OCI-LY1 (cell line): ENCODE data around the gene UNC93B1.
A peak's percentile ranks its signal among the peaks of the same experiment; 100 is the strongest.

Source experiments
- H2AFZ ChIP-seq: fragments of 200-600 bp; sonication (generic), shearing (Covaris generic); 2 replicates; pipeline ENCODE4 v1.6.0; 2014; ENCODE audit warnings: antibody characterized with exemption, mild to moderate bottlenecking, low read length
- H3F3A ChIP-seq: fragments of 200-600 bp; sonication (generic), shearing (Covaris generic); 2 replicates; pipeline ENCODE4 v1.6.0; 2014; ENCODE audit warnings: mild to moderate bottlenecking, antibody characterized with exemption, low read length, moderate library complexity; ENCODE audit not compliant: insufficient read depth
- H3K27ac ChIP-seq: fragments of 200-600 bp; sonication (generic); 2 replicates; pipeline ENCODE4 v1.5.1; 2014; ENCODE audit warnings: low read length, mixed run types, mild to moderate bottlenecking, low read depth; ENCODE audit not compliant: poor library complexity, severe bottlenecking
- H3K27me3 ChIP-seq: fragments of 200-600 bp; sonication (generic); 2 replicates; pipeline ENCODE4 v1.6.0; 2014; ENCODE audit warnings: antibody characterized with exemption, mild to moderate bottlenecking, low read length, moderate library complexity; ENCODE audit not compliant: insufficient read depth
- H3K36me3 ChIP-seq: fragments of 200-600 bp; sonication (generic); 2 replicates; pipeline ENCODE4 v1.6.1; 2014; ENCODE audit warnings: mild to moderate bottlenecking, antibody characterized with exemption, low read length, moderate library complexity, mixed read lengths; ENCODE audit not compliant: insufficient read depth
- H3K4me1 ChIP-seq: fragments of 200-600 bp; sonication (generic); 2 replicates; pipeline ENCODE4 v1.5.1; 2014; ENCODE audit warnings: mild to moderate bottlenecking, low read length, moderate library complexity; ENCODE audit not compliant: insufficient read depth, severe bottlenecking
- H3K4me2 ChIP-seq: fragments of 200-600 bp; sonication (generic), shearing (Covaris generic); 2 replicates; pipeline ENCODE4 v1.6.1; 2014; ENCODE audit warnings: low read length
- H3K4me3 ChIP-seq: fragments of 200-600 bp; sonication (generic); 2 replicates; pipeline ENCODE4 v1.5.1; 2014; ENCODE audit warnings: low read length, low read depth, mild to moderate bottlenecking, mixed read lengths; ENCODE audit not compliant: poor library complexity, severe bottlenecking
- H3K79me2 ChIP-seq: fragments of 200-600 bp; shearing (Covaris generic); 2 replicates; pipeline ENCODE4 v1.6.1; 2016; ENCODE audit warnings: mixed run types, low read length, mixed read lengths; ENCODE audit not compliant: insufficient read depth
- H3K9ac ChIP-seq: fragments of 200-600 bp; sonication (generic), shearing (Covaris generic); 2 replicates; pipeline ENCODE4 v1.6.1; 2014; ENCODE audit warnings: mild to moderate bottlenecking, low read length, mixed read lengths
- H3K9me2 ChIP-seq: fragments of 200-600 bp; sonication (generic), shearing (Covaris generic); 2 replicates; pipeline ENCODE4 v1.6.1; 2014; ENCODE audit warnings: low read depth, mild to moderate bottlenecking, low read length, mixed read lengths
- H3K9me3 ChIP-seq: fragments of 200-600 bp; shearing (Covaris generic); 2 replicates; pipeline ENCODE4 v1.6.1; 2014; ENCODE audit warnings: low read length, mixed read lengths
- H4K20me1 ChIP-seq: fragments of 200-600 bp; sonication (generic), shearing (Covaris generic); 2 replicates; pipeline ENCODE4 v1.6.0; 2016; ENCODE audit warnings: mild to moderate bottlenecking, low read length; ENCODE audit not compliant: insufficient read depth
- EZH2 ChIP-seq: fragments of 200-600 bp; sonication (generic), shearing (Covaris generic); IDR thresholded peaks from 2 replicates; pipeline ENCODE4 v1.8.0; 2017; ENCODE audit warnings: borderline replicate concordance, mixed run types, mild to moderate bottlenecking, antibody characterized with exemption, low read length, moderate library complexity, mixed read lengths
- TF ChIP-seq, protein P1 (sequence below): fragments of 200-600 bp; sonication (generic), shearing (Covaris generic); IDR thresholded peaks from 2 replicates; pipeline ENCODE4 v1.5.1; 2017; ENCODE audit warnings: mild to moderate bottlenecking, antibody characterized with exemption, low read length, moderate library complexity, mixed read lengths

UNC93B1 gene

GRCh38 chr11:68002938-68003845 lies 705 bp downstream of the UNC93B1 start:
- Histone ChIP-seq H4K20me1 (no peaks in the 10 kb centered on the region), H3K27me3 (no peaks in the 10 kb centered on the region), H3K4me1 (peaks cover 32% of the 10 kb centered on the region), H3F3A (peaks cover 5% of the 10 kb centered on the region), H3K4me3 (peak overlapping the region; percentile 80), H3K79me2 (no peaks in the 10 kb centered on the region), H2AFZ (no peak overlapping the region), H3K36me3 (no peaks in the 10 kb centered on the region), H3K27ac (peak overlapping the region; percentile 88), H3K9me2 (no peaks in the 10 kb centered on the region), H3K9me3 (no peaks in the 10 kb centered on the region), H3K4me2 (peak overlapping the region; percentile 97), H3K9ac (peak overlapping the region; percentile 76)
- TF ChIP-seq, protein P1, sequence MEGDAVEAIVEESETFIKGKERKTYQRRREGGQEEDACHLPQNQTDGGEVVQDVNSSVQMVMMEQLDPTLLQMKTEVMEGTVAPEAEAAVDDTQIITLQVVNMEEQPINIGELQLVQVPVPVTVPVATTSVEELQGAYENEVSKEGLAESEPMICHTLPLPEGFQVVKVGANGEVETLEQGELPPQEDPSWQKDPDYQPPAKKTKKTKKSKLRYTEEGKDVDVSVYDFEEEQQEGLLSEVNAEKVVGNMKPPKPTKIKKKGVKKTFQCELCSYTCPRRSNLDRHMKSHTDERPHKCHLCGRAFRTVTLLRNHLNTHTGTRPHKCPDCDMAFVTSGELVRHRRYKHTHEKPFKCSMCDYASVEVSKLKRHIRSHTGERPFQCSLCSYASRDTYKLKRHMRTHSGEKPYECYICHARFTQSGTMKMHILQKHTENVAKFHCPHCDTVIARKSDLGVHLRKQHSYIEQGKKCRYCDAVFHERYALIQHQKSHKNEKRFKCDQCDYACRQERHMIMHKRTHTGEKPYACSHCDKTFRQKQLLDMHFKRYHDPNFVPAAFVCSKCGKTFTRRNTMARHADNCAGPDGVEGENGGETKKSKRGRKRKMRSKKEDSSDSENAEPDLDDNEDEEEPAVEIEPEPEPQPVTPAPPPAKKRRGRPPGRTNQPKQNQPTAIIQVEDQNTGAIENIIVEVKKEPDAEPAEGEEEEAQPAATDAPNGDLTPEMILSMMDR: no peak
- no peak for TF ChIP-seq EZH2

GRCh38 chr11:68002575-68002937 lies 1.3 kb downstream of the UNC93B1 start:
- Histone ChIP-seq H4K20me1 (no peaks in the 10 kb centered on the region), H3K9me2 (no peaks in the 10 kb centered on the region), H3K27ac (peak overlapping the region; percentile 88), H2AFZ (no peak overlapping the region), H3K4me3 (peak overlapping the region; percentile 80), H3K4me2 (peak overlapping the region; percentile 97), H3K4me1 (peaks cover 31% of the 10 kb centered on the region), H3K36me3 (peaks cover 2% of the 10 kb centered on the region; the same call in 1 of the 2 replicates), H3K79me2 (no peaks in the 10 kb centered on the region), H3K9me3 (no peaks in the 10 kb centered on the region), H3K27me3 (no peaks in the 10 kb centered on the region), H3F3A (peaks cover 5% of the 10 kb centered on the region), H3K9ac (peak overlapping the region; percentile 76)
- TF ChIP-seq, protein P1: no peak
- TF ChIP-seq EZH2: no peak

DNA sequence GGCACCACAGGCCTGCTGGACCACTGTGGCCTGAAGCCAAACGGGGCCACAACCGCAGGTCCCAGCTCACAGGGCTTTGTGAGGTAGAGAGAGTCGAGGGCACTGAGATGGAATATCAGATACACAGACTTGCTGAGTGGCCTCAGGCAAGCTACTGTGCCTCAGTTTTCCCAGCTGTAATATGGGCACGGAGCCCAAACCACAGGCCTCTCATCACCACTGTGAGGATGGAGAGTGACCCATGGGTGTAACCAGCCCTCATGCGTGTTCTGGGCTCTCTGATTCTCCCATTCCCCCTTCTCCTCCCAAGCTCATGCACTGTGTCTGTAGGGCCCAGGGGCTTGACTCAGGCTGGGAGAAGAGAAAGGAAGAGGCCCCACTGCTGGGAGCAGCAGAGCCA lies 4.2 kb downstream of the UNC93B1 start:
- no peak overlapping the region for H3K4me2 ChIP-seq
- TF ChIP-seq, protein P1: no peak
- TF ChIP-seq EZH2: no peak
- no peaks in the 10 kb centered on the region for H3K9me3 ChIP-seq
- H2AFZ ChIP-seq: no peak overlapping the region
- no peaks in the 10 kb centered on the region for H3K27me3 ChIP-seq
- H3K27ac ChIP-seq: no peak overlapping the region
- H3K4me1 ChIP-seq: peaks cover 31% of the 10 kb centered on the region
- peaks cover 9% of the 10 kb centered on the region; the same call in 1 of the 2 replicates for H3K36me3 ChIP-seq
- no peak overlapping the region for H3K4me3 ChIP-seq
- H3F3A ChIP-seq: peaks cover 5% of the 10 kb centered on the region
- H3K9me2 ChIP-seq: no peaks in the 10 kb centered on the region
- H4K20me1 ChIP-seq: no peaks in the 10 kb centered on the region
- H3K79me2 ChIP-seq: no peaks in the 10 kb centered on the region
- H3K9ac ChIP-seq: no peak overlapping the region
